Progenitor cell of endocrine pancreas (in vitro differentiated cells): ENCODE results near the gene ITGAD. TPM values are rescaled to one million over a fixed set of nuclear protein-coding genes. Genes with fewer than 3 reads are reported as not detected.

Experiments used
- DNase-seq: peaks from one replicate; pipeline ENCODE4 v3.0.0; 2021; ENCODE audit warnings: low spot score; ENCODE audit not compliant: unreplicated experiment
- H3K27ac Mint-ChIP-seq: 2 replicates; pipeline ENCODE4 v1.8.0; 2021; ENCODE audit warnings: mild to moderate bottlenecking, moderate library complexity, mixed read lengths
- H3K27me3 Mint-ChIP-seq: 2 replicates; pipeline ENCODE4 v1.8.0; 2021; ENCODE audit warnings: mixed read lengths
- H3K36me3 Mint-ChIP-seq: 2 replicates; pipeline ENCODE4 v1.8.0; 2022; ENCODE audit warnings: mixed read lengths; ENCODE audit not compliant: insufficient read depth
- H3K4me1 Mint-ChIP-seq: 2 replicates; pipeline ENCODE4 v1.8.0; 2021; ENCODE audit warnings: low read depth, mixed read lengths
- H3K4me3 Mint-ChIP-seq: 2 replicates; pipeline ENCODE4 v1.8.0; 2021; ENCODE audit warnings: low read depth, mild to moderate bottlenecking, moderate library complexity, mixed read lengths
- H3K9me3 Mint-ChIP-seq: 2 replicates; pipeline ENCODE4 v1.8.0; 2021; ENCODE audit warnings: low read depth, mixed read lengths
- total RNA-seq: library from RNA; stranded (reverse); gene quantifications from 2 replicates; pipeline ENCODE4 v1.2.1, GENCODE V29; 2021
- TF ChIP-seq, protein P1 (sequence below): fragments of 200-600 bp; sonication (generic); IDR thresholded peaks from one replicate; pipeline ENCODE4 v1.5.0; 2021; ENCODE audit warnings: antibody characterized with exemption, mild to moderate bottlenecking; ENCODE audit not compliant: unreplicated experiment

The ITGAD gene
- total RNA-seq, 1 donor from 2014 or later = not detected

DNA sequence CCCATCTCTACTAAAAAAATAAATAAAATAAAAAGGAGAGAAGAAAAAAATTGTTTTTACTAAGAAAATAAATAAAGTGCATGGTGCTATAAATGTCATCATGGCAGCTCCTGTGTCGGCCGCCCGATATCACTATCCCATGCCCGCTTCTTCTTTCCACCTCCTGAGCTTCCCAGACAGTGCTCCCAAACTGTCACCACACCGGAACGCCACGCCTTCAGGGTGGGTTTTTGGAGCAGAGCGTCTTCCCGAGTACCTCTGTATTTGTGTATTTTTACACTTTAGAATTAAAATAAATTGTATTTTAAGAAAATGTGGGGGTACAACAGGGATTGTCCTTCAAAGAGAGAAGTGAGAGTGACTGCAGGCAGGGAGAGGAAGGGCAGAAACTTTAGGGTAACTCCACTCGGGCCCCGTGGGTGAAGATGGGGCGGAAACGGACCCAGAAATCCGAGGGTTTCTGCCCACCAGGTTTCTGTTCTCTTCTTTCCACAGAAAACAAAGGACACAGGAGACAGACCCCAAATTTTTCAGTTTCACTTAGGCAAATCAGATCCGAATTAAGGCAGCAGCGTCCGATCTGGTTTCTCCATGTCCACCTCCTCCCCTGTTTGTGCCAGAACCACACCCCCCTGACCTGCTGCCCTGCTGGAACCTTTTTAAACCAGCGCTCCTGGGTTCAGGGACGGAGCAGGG is 41.7 kb upstream of the ITGAD start:
- H3K27ac Mint-ChIP-seq = no peak overlapping the region
- no peaks in the 10 kb centered on the region for H3K36me3 Mint-ChIP-seq
- no peak overlapping the region for H3K4me3 Mint-ChIP-seq
- no peaks in the 10 kb centered on the region for H3K9me3 Mint-ChIP-seq
- no peak for DNase-seq
- TF ChIP-seq, protein P1, sequence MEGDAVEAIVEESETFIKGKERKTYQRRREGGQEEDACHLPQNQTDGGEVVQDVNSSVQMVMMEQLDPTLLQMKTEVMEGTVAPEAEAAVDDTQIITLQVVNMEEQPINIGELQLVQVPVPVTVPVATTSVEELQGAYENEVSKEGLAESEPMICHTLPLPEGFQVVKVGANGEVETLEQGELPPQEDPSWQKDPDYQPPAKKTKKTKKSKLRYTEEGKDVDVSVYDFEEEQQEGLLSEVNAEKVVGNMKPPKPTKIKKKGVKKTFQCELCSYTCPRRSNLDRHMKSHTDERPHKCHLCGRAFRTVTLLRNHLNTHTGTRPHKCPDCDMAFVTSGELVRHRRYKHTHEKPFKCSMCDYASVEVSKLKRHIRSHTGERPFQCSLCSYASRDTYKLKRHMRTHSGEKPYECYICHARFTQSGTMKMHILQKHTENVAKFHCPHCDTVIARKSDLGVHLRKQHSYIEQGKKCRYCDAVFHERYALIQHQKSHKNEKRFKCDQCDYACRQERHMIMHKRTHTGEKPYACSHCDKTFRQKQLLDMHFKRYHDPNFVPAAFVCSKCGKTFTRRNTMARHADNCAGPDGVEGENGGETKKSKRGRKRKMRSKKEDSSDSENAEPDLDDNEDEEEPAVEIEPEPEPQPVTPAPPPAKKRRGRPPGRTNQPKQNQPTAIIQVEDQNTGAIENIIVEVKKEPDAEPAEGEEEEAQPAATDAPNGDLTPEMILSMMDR = no peak
- peaks cover 27% of the 10 kb centered on the region for H3K27me3 Mint-ChIP-seq
- H3K4me1 Mint-ChIP-seq = no peaks in the 10 kb centered on the region

DNA sequence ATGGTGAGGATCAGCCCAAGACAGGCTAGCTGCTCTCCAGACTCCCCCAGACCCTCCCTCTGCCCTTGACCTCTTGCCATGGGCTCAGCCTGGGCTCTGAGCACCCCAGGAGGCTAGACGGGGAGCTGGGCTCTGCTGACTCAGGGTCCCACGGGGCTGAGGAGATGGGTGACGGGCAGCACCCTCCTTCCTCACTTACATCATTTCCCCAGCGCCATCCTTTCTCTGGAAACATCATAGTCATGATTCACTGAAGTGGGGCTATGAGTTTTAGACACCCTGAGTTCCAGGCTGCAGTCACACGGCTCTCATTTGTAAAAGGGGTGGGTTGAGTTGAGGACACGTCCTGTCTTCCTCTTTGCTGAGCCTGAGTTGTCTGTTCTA is 41.2 kb upstream of the ITGAD start:
- Mint-ChIP-seq H3K4me1 (no peaks in the 10 kb centered on the region), H3K27me3 (peaks cover 27% of the 10 kb centered on the region), H3K27ac (no peak overlapping the region), H3K4me3 (no peak overlapping the region), H3K9me3 (no peaks in the 10 kb centered on the region), H3K36me3 (no peaks in the 10 kb centered on the region)
- no peak for DNase-seq
- TF ChIP-seq, protein P1 = no peak

DNA sequence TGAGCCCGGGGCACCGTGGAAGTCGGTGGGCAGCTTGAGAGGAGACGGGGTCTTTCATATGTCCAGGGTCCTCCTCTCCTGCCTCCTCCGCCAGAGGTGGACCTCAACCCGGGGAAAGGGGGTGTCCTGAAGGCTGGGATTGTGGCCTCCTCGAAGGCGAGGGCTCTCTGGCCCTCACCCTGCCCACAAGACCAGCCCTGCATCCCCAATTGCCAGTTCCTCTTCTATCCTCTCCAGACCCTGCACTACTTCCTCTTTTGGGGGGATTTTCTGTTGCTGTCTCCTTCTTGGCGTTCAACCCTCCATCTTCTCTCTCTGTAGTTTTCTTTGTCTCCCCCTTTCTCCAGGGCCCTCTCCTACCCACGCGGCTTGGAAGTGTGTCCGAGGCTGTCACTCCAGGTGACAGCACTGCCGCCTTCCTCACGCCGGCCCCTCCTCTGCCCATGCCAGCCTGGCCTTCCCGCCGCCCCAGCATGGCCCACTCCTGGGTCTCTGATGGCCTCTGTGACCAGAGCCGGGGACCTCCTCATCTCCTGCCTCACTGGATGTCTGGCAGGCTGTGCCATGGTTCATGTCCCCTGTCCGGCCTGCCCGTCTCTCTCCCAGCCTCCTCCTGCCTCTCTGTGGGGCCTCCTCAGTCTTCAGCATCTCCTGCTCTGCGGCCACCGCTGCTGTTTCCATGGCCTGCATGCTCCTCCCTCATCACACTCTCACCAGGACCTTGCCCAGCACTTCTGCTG is 40.6 kb upstream of the ITGAD start:
- no peaks in the 10 kb centered on the region for H3K4me1 Mint-ChIP-seq
- no peaks in the 10 kb centered on the region for H3K36me3 Mint-ChIP-seq
- H3K27ac Mint-ChIP-seq = no peak overlapping the region
- peaks cover 27% of the 10 kb centered on the region for H3K27me3 Mint-ChIP-seq
- no peak overlapping the region for H3K4me3 Mint-ChIP-seq
- TF ChIP-seq, protein P1 = no peak
- no peak for DNase-seq
- H3K9me3 Mint-ChIP-seq = no peaks in the 10 kb centered on the region

DNA sequence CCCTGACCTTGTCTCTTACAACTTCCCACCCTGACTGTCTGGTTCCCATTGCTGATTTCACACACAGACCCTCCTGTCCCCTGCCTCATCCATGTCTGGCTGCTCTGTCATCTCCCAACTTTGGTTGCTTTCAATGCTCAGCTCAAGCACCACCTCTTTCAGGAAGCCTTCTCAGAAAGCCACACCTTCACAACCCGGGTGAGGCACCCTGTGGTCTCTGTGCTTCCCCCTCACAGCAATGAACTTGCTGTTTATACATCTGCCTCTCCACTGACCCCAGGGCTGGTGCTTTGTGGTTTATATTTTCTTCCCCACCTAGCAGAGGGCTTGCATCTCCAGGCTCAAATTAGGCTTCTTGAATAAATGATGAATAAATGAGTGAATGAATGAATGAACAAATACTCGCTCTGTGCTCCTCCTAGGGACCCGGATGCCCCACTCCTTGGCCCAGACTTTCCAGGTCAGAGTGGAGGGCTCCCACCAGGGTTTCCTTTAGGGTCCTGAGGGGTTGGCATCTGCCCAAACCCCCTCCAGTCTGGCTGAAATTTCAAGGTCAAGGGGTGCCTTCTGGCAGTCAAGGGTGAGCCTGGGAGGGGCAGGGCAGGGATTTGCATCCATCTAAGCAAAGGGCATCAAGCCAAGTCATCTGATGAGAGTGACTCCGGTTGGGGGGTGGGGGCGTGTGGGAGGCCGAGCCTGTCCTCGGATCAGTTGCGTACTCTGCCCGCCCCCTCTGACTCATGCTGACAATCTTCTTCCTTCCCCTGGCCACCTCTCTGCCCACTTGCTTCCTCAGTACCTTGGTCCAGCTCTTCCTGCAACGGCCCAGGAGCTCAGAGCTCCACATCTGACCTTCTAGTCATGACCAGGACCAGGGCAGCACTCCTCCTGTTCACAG is 38.5 kb upstream of the ITGAD start, which contains the start of gene ITGAX:
Gene ITGAX (plus strand): TSS at position 783 of the 898 bp plus-strand sequence. CDS start 79 bp downstream, at position 862.
- H3K9me3 Mint-ChIP-seq = no peaks in the 10 kb centered on the region
- H3K36me3 Mint-ChIP-seq = no peaks in the 10 kb centered on the region
- DNase-seq = no peak
- peaks cover 19% of the 10 kb centered on the region for H3K27me3 Mint-ChIP-seq
- TF ChIP-seq, protein P1 = no peak
- H3K27ac Mint-ChIP-seq = no peak within 1 kb of the TSS
- H3K4me3 Mint-ChIP-seq = no peak within 1 kb of the TSS
- H3K4me1 Mint-ChIP-seq = no peaks in the 10 kb centered on the region

DNA sequence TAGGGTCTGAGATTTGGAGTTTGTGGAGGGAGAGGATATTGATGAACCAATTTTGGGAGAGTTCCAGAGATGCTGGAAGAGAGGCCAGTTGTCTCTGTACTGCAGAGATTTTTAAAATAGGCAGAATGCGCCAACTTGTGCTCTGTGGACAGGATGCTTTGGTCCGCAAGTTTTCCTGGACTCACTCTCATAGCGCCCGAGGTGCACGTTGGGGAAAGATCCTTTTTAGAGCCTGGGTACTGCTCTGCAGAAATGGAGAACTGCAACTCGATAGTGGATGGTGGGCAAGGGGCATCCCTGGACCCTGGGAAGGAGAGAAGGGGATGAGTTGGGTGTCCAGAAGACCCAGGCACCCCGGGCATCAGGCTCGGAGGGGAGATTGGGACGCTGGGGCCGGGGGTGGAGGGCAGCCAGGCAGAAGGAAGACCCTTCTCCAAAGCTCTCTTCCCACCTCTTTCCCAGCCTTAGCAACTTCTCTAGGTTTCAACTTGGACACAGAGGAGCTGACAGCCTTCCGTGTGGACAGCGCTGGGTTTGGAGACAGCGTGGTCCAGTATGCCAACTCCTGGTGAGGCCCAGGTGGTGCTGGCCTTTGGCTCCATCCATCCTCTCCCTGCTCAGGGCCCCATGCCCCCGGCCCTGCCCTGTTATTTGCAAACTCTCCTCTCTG is 37.6 kb upstream of the ITGAD start:
- TF ChIP-seq, protein P1 = no peak
- Mint-ChIP-seq H3K36me3 (no peaks in the 10 kb centered on the region), H3K27me3 (peaks cover 19% of the 10 kb centered on the region), H3K4me1 (no peaks in the 10 kb centered on the region), H3K9me3 (no peaks in the 10 kb centered on the region), H3K27ac (no peak overlapping the region), H3K4me3 (no peak overlapping the region)
- no peak for DNase-seq
